Activated CD8-positive, alpha-beta memory T cell treated with anti-CD3 and anti-CD28 coated beads, Interleukin-2, amount 50 U/mL, for 4 hours (primary cell): ENCODE results near the gene MICAL2.

ENCODE experiments used
- DNase-seq: peaks from one replicate; pipeline ENCODE4 v3.0.0-alpha.2; 2020

MICAL2 gene

DNA sequence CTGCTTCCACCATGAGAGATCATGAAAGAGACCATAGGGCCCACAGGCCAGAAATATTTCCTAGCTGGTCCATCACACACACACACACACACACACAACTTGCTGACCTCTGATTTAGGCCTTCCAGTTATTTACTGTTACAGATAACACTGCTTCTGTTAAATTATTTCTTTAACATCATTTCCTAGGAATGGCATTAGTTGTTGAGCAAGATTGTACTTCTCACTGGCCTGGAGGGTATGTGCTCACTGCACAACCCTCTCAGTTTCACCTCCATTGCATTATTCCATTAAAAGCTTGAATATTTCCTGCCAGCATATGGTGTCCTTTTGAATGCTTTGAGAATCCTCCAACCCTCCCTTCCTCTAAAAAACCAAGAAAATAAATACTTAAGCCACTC is 104.4 kb downstream of the MICAL2 start:
- DNase-seq = no peak

DNA sequence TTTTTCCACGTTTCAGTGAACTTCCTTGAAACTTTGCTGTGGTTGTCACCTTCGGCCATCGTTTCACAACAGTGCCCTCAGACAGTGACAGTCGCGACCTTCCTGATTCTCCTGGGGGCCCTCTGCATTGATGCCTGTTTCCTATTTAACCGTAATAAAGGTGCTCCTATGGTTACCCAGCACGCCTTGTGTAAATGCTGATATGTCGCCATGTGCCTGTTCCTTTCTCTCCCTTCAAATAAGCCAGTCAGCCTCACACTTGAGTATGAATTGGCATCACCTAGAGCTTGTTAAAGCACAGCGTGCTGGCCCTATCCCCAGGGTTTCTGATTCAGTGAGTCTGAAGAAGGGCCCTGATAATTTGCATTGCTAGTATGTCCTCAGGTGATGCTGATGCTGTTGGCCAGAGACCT is 104.8 kb downstream of the MICAL2 start:
- no peak for DNase-seq

DNA sequence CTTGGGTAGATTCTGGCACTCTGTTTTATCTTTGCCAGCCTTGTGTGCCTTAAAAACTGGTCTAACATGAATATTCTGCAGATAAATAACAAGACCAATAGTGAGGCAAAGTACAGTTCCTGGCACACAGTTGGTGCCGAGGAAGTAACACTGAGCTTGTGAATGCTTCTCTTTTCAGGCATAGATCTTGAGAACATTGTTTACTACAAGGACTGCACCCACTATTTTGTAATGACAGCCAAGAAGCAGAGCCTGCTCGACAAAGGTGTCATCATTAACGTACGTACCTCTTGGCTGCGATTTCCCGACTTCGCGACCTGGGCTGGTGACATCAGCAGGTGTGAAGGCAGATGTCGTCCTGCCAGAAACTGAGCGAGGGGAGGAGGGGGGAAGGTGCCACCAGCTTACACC is 105.7 kb downstream of the MICAL2 start:
- no peak for DNase-seq

DNA sequence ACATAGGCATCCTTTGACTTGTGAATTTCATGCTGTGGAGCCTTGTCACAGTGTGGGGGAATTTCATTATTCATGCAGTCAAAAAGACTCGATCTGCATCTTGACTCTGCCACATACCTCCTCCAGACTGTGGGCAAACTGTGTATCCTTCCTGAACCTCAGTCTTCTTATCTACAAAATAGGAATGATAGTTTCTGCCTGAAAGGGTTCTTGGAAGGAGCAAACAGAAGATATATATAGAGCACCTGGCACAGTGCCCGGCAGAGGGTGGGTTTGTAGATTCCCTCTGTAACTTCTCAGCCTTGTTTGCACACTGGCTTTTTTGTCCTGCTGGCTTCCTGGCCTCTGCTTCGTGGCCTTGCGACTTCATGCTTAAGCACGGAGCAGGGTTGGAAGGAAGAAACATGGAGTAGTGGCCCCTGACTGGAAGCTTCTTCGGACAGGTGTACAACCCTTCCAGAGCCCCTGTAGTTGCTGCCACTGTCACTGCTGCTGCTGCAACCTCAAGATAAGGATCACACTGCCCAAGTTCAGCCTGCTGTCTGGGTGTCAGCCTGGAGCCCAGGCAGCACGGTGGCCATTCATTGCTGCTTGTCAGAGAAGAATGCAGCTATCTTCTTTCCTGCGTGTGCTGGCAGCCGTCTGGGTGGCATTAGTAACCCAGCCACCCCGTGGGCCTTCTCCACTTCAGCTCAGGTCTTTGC is 106.4 kb downstream of the MICAL2 start:
- no peak for DNase-seq

DNA sequence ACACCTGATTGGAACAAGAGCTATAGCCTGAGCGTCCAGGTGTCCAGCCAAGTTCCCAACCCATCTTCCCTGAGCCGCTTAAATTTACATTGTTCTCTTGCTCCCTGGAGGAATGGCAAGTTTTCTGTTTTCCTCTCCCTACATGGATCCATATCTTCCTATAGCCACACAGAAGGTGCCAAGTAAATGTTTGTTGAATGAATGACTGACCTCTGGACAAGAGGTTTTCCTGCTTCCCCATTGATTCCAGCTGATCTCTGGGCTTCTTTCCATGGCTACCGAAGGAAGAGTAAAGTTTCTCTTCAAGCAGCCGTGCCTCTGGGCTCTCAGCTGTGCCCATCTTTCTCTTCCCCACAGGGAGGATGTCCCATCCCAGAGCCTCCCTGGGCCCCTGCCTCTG is 107.5 kb downstream of the MICAL2 start:
- no peak for DNase-seq

DNA sequence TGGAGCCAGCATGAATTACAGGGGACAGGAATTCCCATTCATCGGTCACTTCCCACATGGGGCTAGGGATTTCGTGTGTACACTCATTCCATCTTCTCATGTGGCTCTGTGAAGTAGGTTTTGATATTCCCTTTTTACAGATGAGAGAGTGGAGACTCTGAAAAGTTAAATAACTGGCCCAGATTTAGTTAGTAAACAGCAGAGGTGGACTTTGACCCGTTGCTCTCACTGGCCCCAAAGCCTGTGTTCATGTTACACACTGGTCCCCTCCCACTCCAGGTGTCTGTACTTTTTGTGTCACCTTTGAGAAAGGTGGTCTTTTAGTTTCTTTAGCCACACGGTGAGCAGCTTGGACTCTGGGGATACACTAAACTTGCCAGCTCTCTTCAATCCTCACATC is 108.5 kb downstream of the MICAL2 start:
- DNase-seq = no peak

DNA sequence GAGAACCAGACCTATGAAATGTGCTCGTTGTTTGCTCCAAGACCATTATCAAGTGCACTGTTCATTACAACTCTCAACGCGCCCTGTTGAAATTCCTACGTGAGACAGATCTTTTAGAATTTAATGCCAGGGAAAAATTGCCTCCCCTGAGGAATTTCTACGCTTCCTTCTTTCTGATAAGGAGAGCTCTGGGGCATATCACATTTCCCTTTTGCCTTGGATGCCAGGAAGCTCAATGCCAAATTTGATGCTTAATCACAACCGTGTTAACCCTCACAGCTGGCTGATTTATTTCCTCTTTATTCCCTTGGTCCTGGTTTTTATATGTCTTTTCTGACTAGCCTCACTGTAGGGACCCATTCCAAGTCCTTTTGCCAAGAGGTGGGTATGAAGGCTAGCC is 109.4 kb downstream of the MICAL2 start:
- no peak for DNase-seq

DNA sequence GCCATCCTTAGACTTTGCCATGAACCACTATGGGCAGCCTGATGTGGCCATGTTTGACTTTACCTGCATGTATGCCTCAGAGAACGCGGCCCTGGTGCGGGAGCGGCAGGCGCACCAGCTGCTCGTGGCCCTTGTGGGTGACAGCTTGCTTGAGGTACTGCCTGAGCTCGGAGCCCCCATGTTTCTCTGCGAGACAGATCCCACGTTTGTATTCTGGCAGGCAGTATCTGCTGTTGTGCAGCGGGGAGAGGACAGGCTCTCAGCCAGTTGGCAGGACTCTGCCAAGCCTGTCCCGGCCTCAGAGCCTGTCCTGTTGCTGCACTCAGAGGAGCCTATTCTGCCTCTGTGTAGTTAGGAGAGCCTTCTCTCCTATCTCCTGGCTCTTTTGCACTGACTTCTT is 109.9 kb downstream of the MICAL2 start:
- DNase-seq = no peak

DNA sequence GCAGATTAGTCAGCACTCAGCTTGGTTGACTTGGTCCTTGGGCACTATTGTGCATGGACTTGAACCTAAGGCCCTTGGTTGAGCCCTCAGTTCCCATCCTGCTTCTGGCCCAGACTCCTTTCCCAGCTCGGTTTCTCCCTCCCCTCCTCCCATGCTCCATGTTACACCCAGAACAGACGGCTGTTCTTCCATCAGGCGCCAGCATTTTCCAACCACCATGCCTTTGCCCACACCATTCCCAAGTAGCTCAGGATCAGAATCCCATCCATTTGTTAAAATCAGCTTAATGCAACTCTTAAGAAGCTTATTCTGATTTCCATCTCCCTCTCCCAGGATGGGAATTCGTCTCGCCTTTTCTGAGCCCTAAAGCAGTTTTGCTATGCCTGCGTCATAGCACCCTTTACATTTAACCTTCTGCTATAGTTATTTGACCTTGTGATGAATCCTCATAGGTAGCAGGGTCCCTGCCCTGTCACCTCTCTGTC is 110.7 kb downstream of the MICAL2 start:
- no peak for DNase-seq

DNA sequence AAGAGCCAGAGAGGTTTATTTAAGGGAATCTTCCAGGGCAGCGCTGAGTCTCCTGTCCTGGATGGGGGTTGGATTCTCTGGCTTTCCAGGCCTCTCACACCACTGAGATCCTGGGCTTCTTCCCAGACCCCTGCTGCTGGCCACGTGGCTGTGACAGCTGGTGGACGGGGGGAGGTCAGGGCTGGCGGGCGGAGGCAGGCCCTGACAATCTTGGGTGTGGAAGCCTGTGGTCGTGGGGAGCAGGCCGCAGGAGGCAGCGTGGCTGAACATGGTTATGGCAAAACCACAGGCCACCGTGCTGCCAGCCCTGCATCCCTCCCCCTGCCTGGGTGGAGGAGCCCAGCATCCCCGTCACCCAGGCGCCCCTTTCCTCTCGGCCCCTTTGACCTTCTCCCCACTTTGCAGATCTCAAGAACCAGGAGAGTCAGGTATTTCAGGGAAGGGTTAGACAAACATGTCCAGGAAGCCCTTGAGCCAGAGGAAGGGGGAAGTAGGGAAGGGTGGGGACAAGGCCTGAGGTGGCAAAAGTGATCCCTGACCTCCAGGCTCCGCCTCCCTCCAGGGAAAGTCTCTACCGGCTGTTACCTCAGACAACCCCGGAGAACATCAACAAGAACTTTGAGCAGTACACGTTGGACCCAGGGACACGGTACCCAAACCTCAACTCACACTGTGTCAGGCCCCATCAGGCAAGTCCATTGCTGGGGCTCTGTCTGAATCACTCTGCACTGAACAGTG is 111.8 kb downstream of the MICAL2 start:
- DNase-seq = no peak

DNA sequence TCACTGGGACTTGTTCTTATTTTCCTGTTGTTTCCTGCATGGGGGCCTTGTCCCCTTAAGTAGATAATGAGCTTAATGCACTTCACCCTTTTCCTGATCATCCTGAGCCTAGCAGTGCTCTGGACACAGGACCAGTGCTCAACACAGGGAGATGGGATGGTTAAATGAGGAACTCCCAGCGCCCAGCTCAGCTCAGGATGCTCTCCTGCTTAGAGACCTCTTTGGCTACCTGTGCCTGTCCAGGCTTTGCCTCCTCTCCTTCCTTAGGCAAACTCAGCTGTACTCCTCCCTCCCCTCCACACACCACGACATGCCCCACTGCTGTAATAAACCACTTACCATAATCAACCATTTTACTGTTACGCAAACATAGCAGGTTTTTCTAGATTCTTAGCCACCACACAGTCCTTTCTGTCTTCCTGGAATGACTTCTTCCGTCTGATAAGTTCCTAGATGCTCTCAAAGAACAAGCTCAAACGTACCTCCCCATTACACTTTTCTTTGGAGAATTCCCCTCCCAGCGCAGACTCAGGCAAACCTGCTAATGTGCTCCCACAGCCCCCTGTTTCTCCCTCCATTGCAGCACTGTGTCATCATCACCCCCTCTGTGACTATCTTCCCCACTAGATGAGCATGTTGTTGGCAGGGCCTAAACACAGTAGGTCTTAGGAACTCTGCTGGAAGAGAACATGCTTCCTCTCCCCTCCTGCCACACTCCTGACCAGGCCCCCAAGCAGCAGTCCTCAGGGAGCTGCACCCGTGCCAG is 113.6 kb downstream of the MICAL2 start:
- no peak for DNase-seq

DNA sequence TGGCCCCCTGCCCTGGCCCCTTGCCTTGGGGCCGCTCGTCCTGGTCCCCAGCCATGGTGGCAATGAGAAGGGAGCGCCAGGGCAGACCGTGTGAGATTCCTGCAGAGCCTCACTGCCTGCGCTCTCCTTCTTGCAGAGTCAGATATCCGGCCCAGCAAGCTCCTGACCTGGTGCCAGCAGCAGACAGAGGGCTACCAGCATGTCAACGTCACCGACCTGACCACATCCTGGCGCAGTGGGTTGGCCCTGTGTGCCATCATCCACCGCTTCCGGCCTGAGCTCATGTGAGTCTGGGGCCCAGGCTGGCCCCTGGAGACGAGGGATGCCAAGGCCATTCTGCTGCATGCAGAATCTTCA is 114.1 kb downstream of the MICAL2 start:
- peak; percentile 80 for DNase-seq

DNA sequence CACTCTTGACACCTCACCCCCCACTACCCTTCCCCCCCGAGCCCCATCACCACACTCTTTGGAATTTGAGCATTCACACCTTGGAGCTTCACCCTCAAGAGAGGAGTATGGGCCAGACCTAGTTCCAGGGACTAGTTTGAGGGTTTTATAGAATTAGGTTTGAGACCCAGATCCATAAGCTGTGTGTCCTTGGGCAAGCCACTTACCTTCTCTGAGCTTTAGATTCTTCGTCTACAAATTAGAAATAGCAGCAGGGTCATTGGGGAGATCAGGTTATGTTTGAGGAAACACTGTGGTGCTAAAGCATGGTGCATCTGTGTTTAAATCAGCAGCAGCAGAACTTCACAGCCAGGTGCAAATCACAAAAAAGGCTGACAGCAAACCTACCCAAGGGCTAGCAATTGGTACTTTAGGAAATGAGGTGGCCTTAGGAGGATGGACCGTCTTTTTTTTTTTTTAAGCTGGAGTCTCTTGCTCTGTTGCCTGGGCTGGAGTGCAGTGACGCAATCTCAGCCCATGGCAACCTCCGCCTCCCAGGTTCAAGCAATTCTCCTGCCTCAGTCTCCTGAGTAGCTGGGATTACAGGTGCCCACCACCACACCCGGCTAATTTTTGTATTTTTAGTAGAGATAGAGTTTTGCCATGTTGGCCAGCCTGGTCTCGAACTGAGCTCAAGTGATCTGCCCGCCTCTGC is 114.8 kb downstream of the MICAL2 start:
- DNase-seq = no peak

DNA sequence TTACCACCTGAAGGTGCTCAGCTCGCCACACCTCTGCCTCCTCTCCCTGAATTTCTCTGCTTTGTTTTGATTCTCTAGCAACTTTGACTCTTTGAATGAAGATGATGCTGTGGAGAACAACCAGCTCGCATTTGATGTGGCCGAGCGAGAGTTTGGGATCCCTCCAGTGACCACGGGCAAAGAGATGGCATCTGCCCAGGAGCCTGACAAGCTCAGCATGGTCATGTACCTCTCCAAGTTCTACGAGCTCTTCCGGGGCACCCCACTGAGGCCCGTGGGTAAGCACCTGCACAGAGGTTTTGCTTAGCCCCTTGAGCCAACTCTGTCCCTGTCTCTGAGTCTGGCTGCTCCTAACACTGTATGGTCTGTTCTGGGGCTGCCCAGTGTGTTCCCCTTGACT is 115.7 kb downstream of the MICAL2 start:
- no peak for DNase-seq

DNA sequence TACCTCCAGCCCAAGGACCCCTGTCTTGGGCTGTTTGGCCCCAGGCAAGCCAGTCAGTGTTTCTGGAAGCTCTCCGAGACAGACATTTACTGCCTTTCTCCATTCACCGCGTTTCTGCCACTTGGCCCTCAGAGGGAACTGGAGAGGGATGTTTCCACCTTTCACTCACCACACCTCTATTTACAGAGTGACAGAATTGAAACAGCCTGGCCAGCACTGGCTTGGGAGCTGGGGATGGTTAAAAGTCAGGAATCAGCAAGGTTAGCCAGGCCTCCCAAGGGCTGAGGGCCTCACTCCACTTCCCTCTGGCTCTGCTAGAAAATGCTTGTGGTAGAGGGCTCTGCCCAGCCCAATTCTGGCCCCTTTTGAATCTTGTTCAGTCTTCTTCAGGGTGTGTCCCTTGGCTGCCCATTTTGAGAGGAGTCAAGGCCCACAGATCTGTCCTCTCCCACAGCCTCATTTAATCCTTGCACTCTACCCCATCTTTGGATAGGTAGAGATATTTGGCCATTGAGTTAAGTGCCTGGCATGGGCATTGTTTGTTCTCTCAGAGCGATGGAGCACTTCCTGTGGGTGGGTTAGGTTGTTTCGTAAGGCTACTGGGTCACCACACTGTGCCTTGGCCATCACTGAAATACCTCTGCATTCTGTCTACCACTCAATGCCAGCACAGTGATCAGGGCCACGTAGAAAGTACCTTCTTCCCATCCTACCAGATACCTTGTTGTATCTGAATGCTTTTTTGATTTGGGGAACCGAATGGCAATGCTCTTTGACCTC is 119.2 kb downstream of the MICAL2 start:
- DNase-seq = no peak

DNA sequence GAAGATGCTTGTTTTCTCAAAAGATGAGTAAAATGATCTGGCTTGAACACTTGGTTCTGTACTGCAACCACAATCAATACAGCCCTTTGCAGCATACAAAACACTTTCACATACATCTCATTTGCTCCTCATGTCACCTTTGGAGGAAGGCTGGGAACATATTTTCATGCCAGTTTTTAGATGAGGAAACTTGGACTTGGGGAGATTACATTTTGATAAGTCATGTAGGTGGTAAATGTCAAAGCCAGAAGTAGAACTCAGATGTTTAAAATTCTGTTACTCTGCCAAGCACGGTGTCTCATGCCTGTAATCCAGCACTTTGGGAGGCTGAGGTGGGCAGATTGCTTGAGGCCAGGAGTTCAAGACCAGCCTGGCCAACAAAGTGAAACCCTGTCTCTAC is 121.8 kb downstream of the MICAL2 start:
- DNase-seq = no peak

DNA sequence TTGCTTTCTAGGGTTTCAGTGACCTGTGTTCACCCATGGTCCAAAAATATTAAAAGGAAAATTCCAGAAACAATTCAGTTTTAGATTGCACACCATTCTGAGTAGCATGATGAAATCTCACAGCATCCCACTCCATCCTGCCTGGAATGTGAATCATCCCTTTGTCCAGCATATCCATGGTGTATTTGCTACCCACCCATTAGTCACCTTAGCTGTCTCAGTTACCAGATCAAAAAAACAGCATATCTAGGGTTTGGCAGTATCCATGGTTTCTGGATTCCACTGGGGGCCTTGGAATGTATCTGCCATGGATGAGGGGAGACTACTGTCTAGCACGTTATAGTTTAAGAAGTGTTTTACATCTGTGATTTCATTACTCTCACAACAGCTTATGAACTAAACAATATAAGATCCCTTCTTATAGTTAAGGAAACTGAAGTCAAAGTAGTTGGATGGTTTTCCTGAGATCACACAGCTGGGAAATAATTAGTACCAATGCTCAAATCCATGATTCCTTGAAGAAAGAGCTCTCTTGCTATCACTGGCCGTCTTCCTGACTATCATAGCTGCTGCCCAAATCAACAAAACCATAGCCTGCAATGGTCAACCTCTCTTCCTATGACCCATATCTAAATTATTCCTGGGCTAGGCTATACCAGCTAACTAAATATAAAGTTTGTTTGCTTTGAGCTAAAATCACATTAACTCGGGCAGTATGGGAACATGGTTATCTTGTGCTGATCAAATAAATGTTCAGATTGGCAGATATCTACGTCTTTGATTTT is 122.6 kb downstream of the MICAL2 start:
- no peak for DNase-seq

DNA sequence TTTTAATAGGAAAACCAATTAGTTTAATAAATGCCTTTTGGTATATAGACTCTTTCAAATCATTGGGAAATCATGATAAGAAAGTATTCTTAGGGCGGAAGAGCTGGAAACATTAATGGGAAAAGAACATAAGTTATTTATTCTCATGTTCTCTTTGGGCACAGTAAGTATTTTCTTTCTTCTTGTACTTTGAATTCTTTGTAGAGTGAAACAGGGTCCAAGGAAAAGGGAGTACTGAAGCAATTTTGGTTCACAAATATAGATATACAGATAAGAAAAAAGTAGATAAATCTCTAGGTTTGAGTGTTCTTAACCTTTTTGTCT is 123.2 kb downstream of the MICAL2 start:
- DNase-seq = no peak

DNA sequence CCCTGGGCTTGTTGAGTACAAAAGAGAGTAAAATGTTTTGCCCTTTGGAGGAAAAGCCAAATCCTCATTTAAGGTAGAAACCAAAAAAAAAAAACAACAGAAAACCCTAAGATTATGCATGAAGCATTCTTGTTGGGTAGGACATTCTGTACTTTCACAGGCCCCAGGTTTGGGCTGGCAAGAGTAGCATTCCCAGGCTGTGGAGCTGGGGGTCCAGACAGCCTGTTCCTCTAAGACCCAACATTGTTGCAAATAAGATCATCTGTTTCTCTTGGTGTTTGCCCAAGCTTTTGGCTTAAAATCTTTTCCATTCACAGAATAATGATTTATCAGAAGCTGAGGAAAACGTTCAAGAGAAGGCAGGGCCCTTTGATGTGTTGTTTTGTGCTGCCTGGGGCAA is 123.8 kb downstream of the MICAL2 start:
- no peak for DNase-seq

DNA sequence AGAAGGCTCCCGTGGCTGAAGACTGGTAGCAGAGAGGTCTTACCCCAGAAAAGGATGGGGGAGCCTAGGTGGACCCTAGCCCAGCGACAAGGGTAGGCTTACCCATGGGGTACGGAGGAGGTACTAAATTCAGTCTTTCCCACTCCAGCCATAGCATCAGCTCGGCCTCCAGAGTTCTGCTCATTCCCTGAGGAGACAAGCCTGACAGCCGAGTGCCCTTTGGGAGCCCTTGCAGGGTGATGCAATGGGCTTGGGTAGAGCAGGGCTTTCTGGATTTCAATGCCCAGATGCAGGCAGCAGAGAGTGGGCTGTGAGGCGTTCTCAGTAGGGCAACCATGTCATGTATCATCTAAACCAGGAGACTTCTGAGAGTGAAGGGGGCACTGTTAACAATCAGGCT is 124.7 kb downstream of the MICAL2 start:
- DNase-seq = no peak

DNA sequence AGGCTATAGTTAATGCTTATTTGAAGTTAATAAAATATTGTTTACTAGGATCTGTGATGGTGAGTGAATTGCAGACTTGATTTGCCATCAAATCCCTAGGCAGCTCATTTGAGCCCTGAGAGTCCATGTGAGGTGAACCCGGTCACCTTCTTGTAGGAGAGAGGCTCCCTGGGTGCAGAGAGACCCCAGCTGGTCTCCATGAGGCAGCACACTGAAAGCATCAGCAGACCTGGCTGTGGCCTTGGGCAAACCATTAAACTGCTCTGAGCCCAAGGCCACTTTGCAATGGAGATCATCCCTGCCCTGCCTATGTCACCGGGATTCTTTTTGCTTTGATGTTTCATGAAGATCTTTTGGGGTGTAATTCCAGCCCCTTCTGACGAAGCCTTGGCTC is 125.2 kb downstream of the MICAL2 start:
- DNase-seq = no peak
